ENCODE measurements around the gene PYCR2. TPM values are rescaled to one million over a fixed set of nuclear protein-coding genes. Genes with fewer than 3 reads are reported as not detected.

Gene PYCR2
- polyA plus RNA-seq, 1 donor from 2014 or later = 51.5 TPM

- H3K4me3 ChIP-seq (ENCODE audit: low read length) = no peak overlapping the region
- H3K9ac ChIP-seq (ENCODE audit: low read length) = no peak overlapping the region
- no peak overlapping the region for H2AFZ ChIP-seq (ENCODE audit: low read depth, low read length)
- H3K9me3 ChIP-seq (ENCODE audit: low read length) = no peaks in the 10 kb centered on the region
- no peaks in the 10 kb centered on the region for H3K36me3 ChIP-seq (ENCODE audit: insufficient read depth, low read length)
- H3K27me3 ChIP-seq (ENCODE audit: insufficient read depth, low read depth, low read length) = no peaks in the 10 kb centered on the region
- H3K27ac ChIP-seq (ENCODE audit: low read length) = no peak overlapping the region
- H3K9me2 ChIP-seq (ENCODE audit: insufficient read depth, low read length) = no peaks in the 10 kb centered on the region
- H3F3A ChIP-seq (ENCODE audit: insufficient read depth, low read length, poor library complexity, severe bottlenecking) = no peaks in the 10 kb centered on the region
- H3K79me2 ChIP-seq (replicated peaks; ENCODE audit: insufficient read depth, low read length) = no peaks in the 10 kb centered on the region
- no peaks in the 10 kb centered on the region for H4K20me1 ChIP-seq (ENCODE audit: insufficient read depth)
- TF ChIP-seq RAD21 (conservative IDR thresholded peaks at IDR 0.05) = no peak
- TF ChIP-seq, protein P1, sequence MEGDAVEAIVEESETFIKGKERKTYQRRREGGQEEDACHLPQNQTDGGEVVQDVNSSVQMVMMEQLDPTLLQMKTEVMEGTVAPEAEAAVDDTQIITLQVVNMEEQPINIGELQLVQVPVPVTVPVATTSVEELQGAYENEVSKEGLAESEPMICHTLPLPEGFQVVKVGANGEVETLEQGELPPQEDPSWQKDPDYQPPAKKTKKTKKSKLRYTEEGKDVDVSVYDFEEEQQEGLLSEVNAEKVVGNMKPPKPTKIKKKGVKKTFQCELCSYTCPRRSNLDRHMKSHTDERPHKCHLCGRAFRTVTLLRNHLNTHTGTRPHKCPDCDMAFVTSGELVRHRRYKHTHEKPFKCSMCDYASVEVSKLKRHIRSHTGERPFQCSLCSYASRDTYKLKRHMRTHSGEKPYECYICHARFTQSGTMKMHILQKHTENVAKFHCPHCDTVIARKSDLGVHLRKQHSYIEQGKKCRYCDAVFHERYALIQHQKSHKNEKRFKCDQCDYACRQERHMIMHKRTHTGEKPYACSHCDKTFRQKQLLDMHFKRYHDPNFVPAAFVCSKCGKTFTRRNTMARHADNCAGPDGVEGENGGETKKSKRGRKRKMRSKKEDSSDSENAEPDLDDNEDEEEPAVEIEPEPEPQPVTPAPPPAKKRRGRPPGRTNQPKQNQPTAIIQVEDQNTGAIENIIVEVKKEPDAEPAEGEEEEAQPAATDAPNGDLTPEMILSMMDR (IDR thresholded peaks at IDR 0.05; ENCODE audit: poor library complexity, severe bottlenecking) = no peak
- H3K4me2 ChIP-seq (ENCODE audit: low read length) = no peak overlapping the region
Measured at GRCh38 chr1:225908773-225909172, 15.3 kb downstream of the PYCR2 start.

DNA sequence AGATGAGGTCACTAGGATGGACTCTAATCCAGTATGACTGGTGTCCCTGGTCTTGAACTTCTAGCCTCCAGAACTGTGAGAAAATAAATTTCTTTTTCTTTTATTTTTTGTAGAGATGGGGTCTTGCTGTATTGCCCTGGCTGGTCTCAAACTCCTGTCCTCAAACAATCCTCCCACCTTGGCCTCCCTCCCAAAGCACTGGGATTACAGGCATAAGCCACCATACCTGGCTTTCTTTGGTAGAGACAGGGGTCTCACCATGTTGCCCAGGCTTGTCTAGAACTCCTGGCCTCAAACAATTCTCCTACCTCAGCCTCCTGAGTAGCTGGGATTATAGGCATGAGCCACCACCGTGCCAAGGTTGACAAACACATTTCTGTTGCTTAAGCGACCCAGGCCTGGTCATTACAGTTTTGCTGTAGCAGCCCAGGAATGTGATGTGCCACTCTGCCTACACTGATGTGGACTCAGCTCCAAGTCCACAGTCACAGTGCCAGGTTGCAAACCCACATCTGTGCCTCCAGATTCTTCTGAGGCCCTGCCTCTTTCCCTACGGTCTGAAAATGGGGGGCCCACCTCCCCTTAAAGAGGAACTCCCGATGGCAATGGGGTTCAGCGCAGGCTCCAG lies 15.9 kb downstream of the PYCR2 start:
- Histone ChIP-seq H3F3A (ENCODE audit: insufficient read depth, low read length, poor library complexity, severe bottlenecking) (no peaks in the 10 kb centered on the region), H3K4me3 (ENCODE audit: low read length) (no peak overlapping the region)

GRCh38 chr1:225907341-225907740 lies 16.7 kb downstream of the PYCR2 start:
- Histone ChIP-seq H3F3A (ENCODE audit: insufficient read depth, low read length, poor library complexity, severe bottlenecking) (no peaks in the 10 kb centered on the region), H3K4me2 (ENCODE audit: low read length) (no peak overlapping the region), H3K27me3 (ENCODE audit: insufficient read depth, low read depth, low read length) (no peaks in the 10 kb centered on the region), H2AFZ (ENCODE audit: low read depth, low read length) (no peak overlapping the region), H4K20me1 (ENCODE audit: insufficient read depth) (no peaks in the 10 kb centered on the region), H3K9me3 (ENCODE audit: low read length) (no peaks in the 10 kb centered on the region), H3K9me2 (ENCODE audit: insufficient read depth, low read length) (no peaks in the 10 kb centered on the region), H3K36me3 (ENCODE audit: insufficient read depth, low read length) (no peaks in the 10 kb centered on the region), H3K4me3 (ENCODE audit: low read length) (no peak overlapping the region), H3K27ac (ENCODE audit: low read length) (no peak overlapping the region), H3K79me2 (replicated peaks; ENCODE audit: insufficient read depth, low read length) (no peaks in the 10 kb centered on the region), H3K9ac (ENCODE audit: low read length) (no peak overlapping the region)
- TF ChIP-seq, protein P1 (IDR thresholded peaks at IDR 0.05; ENCODE audit: poor library complexity, severe bottlenecking) = no peak
- TF ChIP-seq MXI1 (conservative IDR thresholded peaks at IDR 0.05; ENCODE audit: poor library complexity, severe bottlenecking) = no peak
- TF ChIP-seq RAD21 (conservative IDR thresholded peaks at IDR 0.05) = no peak
- no peak for TF ChIP-seq TAF1 (IDR thresholded peaks at IDR 0.05; ENCODE audit: low read depth)
- no peak for TF ChIP-seq EZH2 (IDR thresholded peaks at IDR 0.05; ENCODE audit: borderline replicate concordance, insufficient read depth, low read length, poor library complexity, severe bottlenecking)
- no peak for TF ChIP-seq REST (IDR thresholded peaks at IDR 0.05; ENCODE audit: borderline replicate concordance)
- no peak for TF ChIP-seq SMC3 (conservative IDR thresholded peaks at IDR 0.05; ENCODE audit: poor library complexity)

More for the DNA sequence above, 15.9 kb downstream of the PYCR2 start:
- Histone ChIP-seq H3K9ac (ENCODE audit: low read length) (no peak overlapping the region), H3K36me3 (ENCODE audit: insufficient read depth, low read length) (no peaks in the 10 kb centered on the region), H4K20me1 (ENCODE audit: insufficient read depth) (no peaks in the 10 kb centered on the region), H3K4me2 (ENCODE audit: low read length) (no peak overlapping the region), H2AFZ (ENCODE audit: low read depth, low read length) (no peak overlapping the region), H3K79me2 (replicated peaks; ENCODE audit: insufficient read depth, low read length) (no peaks in the 10 kb centered on the region), H3K27ac (ENCODE audit: low read length) (no peak overlapping the region), H3K9me3 (ENCODE audit: low read length) (no peaks in the 10 kb centered on the region), H3K27me3 (ENCODE audit: insufficient read depth, low read depth, low read length) (no peaks in the 10 kb centered on the region), H3K9me2 (ENCODE audit: insufficient read depth, low read length) (no peaks in the 10 kb centered on the region)
- TF ChIP-seq EZH2 (IDR thresholded peaks at IDR 0.05; ENCODE audit: borderline replicate concordance, insufficient read depth, low read length, poor library complexity, severe bottlenecking) (no peak), EP300 (conservative IDR thresholded peaks at IDR 0.05; ENCODE audit: poor library complexity, severe bottlenecking) (no peak), TAF1 (IDR thresholded peaks at IDR 0.05; ENCODE audit: low read depth) (no peak), POLR2AphosphoS5 (IDR thresholded peaks at IDR 0.05) (no peak)

Measured in neural cell (in vitro differentiated cells).